BJ (cell line): ENCODE measurements around the gene KCNQ1. TPM values are rescaled to one million over a fixed set of nuclear protein-coding genes. Genes with fewer than 3 reads are reported as not detected.

ENCODE experiments used
- CTCF ChIA-PET: fragments of 350-600 bp; formaldehyde crosslinking; extraction: SDS; loops from one replicate; lab custom pipeline; 2021; ENCODE audit warnings: antibody characterized with exemption, inconsistent platforms; lab: Yijun Ruan, JAX
- POLR2A ChIA-PET: fragments of 300-600 bp; sonication (Branson Sonifier 250); formaldehyde crosslinking; extraction: SDS; loops from one replicate; lab custom pipeline; 2021; ENCODE audit warnings: antibody characterized with exemption; lab: Charles Lee
- DNase-seq: peaks from one replicate; pipeline ENCODE4 v3.0.0-alpha.2; 2011; ENCODE audit warnings: low read depth
- H3K27me3 ChIP-seq: 2 replicates; pipeline ENCODE4 v1.6.0; 2011; ENCODE audit warnings: low read length; ENCODE audit not compliant: control insufficient read depth, insufficient read depth
- H3K36me3 ChIP-seq: 2 replicates; pipeline ENCODE4 v1.5.1; 2011; ENCODE audit warnings: low read length; ENCODE audit not compliant: control insufficient read depth, insufficient read depth
- H3K4me3 ChIP-seq: 2 replicates; pipeline ENCODE4 v1.5.1; 2011; ENCODE audit warnings: low read depth, mild to moderate bottlenecking, control low read depth, low read length
- polyA plus RNA-seq: library from polyadenylated mRNA; depleted of rRNA; stranded (reverse); fragments of >200 nt; gene quantifications from 2 replicates; pipeline ENCODE4 v1.2.3, GENCODE V29; 2011
- TF ChIP-seq, protein P1 (sequence below): IDR thresholded peaks from 2 replicates; pipeline ENCODE4 v1.5.1; 2011; ENCODE audit warnings: low read depth, mild to moderate bottlenecking, control low read depth, inconsistent platforms, low read length, moderate library complexity; ENCODE audit not compliant: insufficient read depth

The KCNQ1 gene
- polyA plus RNA-seq, 1 experiment: not detected

- H3K27me3 ChIP-seq: peaks cover 3% of the 10 kb centered on the region
- TF ChIP-seq, protein P1, sequence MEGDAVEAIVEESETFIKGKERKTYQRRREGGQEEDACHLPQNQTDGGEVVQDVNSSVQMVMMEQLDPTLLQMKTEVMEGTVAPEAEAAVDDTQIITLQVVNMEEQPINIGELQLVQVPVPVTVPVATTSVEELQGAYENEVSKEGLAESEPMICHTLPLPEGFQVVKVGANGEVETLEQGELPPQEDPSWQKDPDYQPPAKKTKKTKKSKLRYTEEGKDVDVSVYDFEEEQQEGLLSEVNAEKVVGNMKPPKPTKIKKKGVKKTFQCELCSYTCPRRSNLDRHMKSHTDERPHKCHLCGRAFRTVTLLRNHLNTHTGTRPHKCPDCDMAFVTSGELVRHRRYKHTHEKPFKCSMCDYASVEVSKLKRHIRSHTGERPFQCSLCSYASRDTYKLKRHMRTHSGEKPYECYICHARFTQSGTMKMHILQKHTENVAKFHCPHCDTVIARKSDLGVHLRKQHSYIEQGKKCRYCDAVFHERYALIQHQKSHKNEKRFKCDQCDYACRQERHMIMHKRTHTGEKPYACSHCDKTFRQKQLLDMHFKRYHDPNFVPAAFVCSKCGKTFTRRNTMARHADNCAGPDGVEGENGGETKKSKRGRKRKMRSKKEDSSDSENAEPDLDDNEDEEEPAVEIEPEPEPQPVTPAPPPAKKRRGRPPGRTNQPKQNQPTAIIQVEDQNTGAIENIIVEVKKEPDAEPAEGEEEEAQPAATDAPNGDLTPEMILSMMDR: no peak
- ChIA-PET POLR2A (no interaction called here), CTCF (no interaction called here)
- no peak for DNase-seq
- H3K36me3 ChIP-seq: no peaks in the 10 kb centered on the region
- no peak overlapping the region for H3K4me3 ChIP-seq
These were observed 10.1 kb upstream of the KCNQ1 start for GRCh38 chr11:2434506-2435255.

- no peak for DNase-seq
- ChIA-PET POLR2A (no interaction called here), CTCF (interaction anchor here (0.6 to 1.0 kb wide), 2 partner anchors 15 to 96 kb away, joined by 3 read pairs; no protein-coding TSS in a partner anchor)
- Histone ChIP-seq H3K4me3 (no peak overlapping the region), H3K27me3 (peaks cover 3% of the 10 kb centered on the region), H3K36me3 (no peaks in the 10 kb centered on the region)
- TF ChIP-seq, protein P1: no peak
These were observed 9.4 kb upstream of the KCNQ1 start for GRCh38 chr11:2435288-2436012.

GRCh38 chr11:2436013-2436520 is 8.7 kb upstream of the KCNQ1 start:
- TF ChIP-seq, protein P1: no peak
- CTCF ChIA-PET: interaction anchor here (0.6 to 1.0 kb wide), 3 partner anchors 8 to 95 kb away, joined by 3 read pairs; no protein-coding TSS in a partner anchor
- peaks cover 5% of the 10 kb centered on the region for H3K27me3 ChIP-seq
- H3K4me3 ChIP-seq: no peak overlapping the region
- no peaks in the 10 kb centered on the region for H3K36me3 ChIP-seq
- no peak for DNase-seq
- POLR2A ChIA-PET: no interaction called here

DNA sequence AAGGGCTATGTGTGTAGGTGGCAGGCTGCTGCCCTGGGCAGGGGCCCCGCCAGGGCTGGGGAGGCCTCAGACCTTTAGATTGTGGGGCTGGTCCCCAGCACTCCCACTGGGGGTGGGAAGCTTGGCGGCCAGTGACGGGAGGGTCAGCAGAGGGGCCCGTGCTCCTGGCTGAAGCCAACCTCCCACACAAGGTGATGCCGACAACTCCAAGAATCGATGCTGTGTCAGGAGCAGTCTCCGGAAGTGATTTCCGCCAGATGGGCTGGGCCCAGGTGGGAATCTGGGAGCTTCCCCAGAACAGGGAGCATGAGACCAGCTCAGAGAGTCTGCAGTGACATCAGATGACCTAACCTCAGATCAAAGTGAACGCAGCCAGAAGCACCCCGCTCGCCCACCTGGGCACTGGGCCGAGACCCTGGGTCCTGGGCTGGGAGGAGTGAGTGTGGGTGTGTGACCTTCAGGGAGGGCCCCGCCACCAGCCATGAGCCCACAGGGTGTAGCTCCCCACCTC is 8.2 kb upstream of the KCNQ1 start:
- ChIA-PET CTCF (interaction anchor here (1.0 kb wide), 3 partner anchors 9 to 94 kb away, joined by 3 to 5 read pairs (median 3); no protein-coding TSS in a partner anchor), POLR2A (no interaction called here)
- H3K27me3 ChIP-seq: peaks cover 5% of the 10 kb centered on the region
- no peak overlapping the region for H3K4me3 ChIP-seq
- no peaks in the 10 kb centered on the region for H3K36me3 ChIP-seq
- TF ChIP-seq, protein P1: no peak
- DNase-seq: no peak

GRCh38 chr11:2437516-2437915 is 7.3 kb upstream of the KCNQ1 start:
- DNase-seq: no peak
- H3K4me3 ChIP-seq: no peak overlapping the region
- POLR2A ChIA-PET: no interaction called here
- CTCF ChIA-PET: interaction anchor here (1.0 kb wide), 1 partner anchor 17 kb away, joined by 5 read pairs; no protein-coding TSS in a partner anchor
- H3K27me3 ChIP-seq: peaks cover 5% of the 10 kb centered on the region
- TF ChIP-seq, protein P1: no peak
- no peaks in the 10 kb centered on the region for H3K36me3 ChIP-seq
